Naive thymus-derived CD4-positive, alpha-beta T cell (primary cell): ENCODE results near the gene COX4I2. TPM values are rescaled to one million over a fixed set of nuclear protein-coding genes. Genes with fewer than 3 reads are reported as not detected.

Experiments
- ATAC-seq: fragments of 150-1000 bp; cut with Tn5 transposase; 2 replicates; pipeline ENCODE4 v1.10.0; 2021; ENCODE audit warnings: mild to moderate bottlenecking, moderate library complexity
- CTCF ChIA-PET: fragments of 350-600 bp; sonication (Branson Sonifier 250); formaldehyde crosslinking; loops from one replicate; lab custom pipeline; 2021; ENCODE audit warnings: antibody characterized with exemption; lab: Charles Lee
- POLR2A ChIA-PET: fragments of 350-600 bp; sonication (Branson Sonifier 250); formaldehyde crosslinking; loops from one replicate; lab custom pipeline; 2021; ENCODE audit warnings: antibody characterized with exemption, inconsistent platforms; lab: Charles Lee
- DNase-seq, 9 donors: peaks; one replicate each; pipeline versions ENCODE4 v3.0.0 to v3.0.0-alpha.2; 2020 to 2022; ENCODE audit warnings: mixed read lengths in 1 of 9
- H3K27ac ChIP-seq: one replicate; pipeline ENCODE4 v1.7.0; 2013; ENCODE audit warnings: mild to moderate bottlenecking, low read depth, low read length, moderate library complexity
- H3K27me3 ChIP-seq, 2 donors: one replicate each; pipeline ENCODE4 v1.7.0; 2013; ENCODE audit warnings: low read length in 2 of 2, mild to moderate bottlenecking in 2 of 2, moderate library complexity in 2 of 2; ENCODE audit not compliant: control insufficient read depth in 2 of 2, insufficient read depth in 2 of 2
- H3K36me3 ChIP-seq, 3 experiments: 1 replicate in 2 of 3; 2 replicates in 1 of 3; pipeline ENCODE4 v1.7.0; 2013; ENCODE audit warnings: low read length in 3 of 3, mild to moderate bottlenecking in 3 of 3, moderate library complexity in 1 of 3; ENCODE audit not compliant: insufficient read depth in 3 of 3, control insufficient read depth in 2 of 3
- H3K4me1 ChIP-seq, 2 donors: one replicate each; pipeline ENCODE4 v1.7.0; 2013; ENCODE audit warnings: low read length in 2 of 2, mild to moderate bottlenecking in 2 of 2, moderate library complexity in 1 of 2; ENCODE audit not compliant: control insufficient read depth in 2 of 2, insufficient read depth in 2 of 2
- H3K4me3 ChIP-seq: 2 replicates; pipeline ENCODE4 v1.7.0; 2013; ENCODE audit warnings: mild to moderate bottlenecking, low read length
- H3K9me3 ChIP-seq, 3 experiments: 1 replicate in 2 of 3; 2 replicates in 1 of 3; pipeline ENCODE4 v1.7.0; 2013; ENCODE audit warnings: low read length in 3 of 3; ENCODE audit not compliant: control insufficient read depth in 2 of 3
- H3K27ac Mint-ChIP-seq, 9 donors: one replicate each; pipeline ENCODE4 v1.8.0; 2020 to 2022; ENCODE audit warnings: mixed read lengths in 9 of 9, mild to moderate bottlenecking in 8 of 9, moderate library complexity in 5 of 9, inconsistent platforms in 2 of 9
- H3K27me3 Mint-ChIP-seq, 5 donors: one replicate each; pipeline ENCODE4 v1.8.0; 2021 to 2022; ENCODE audit warnings: mixed read lengths in 5 of 5, mild to moderate bottlenecking in 1 of 5
- H3K36me3 Mint-ChIP-seq, 5 donors: one replicate each; pipeline ENCODE4 v1.8.0; 2020 to 2022; ENCODE audit warnings: mixed read lengths in 5 of 5, mild to moderate bottlenecking in 3 of 5, inconsistent platforms in 1 of 5
- H3K4me1 Mint-ChIP-seq, 7 donors: one replicate each; pipeline ENCODE4 v1.8.0; 2020 to 2022; ENCODE audit warnings: mixed read lengths in 7 of 7, mild to moderate bottlenecking in 3 of 7, inconsistent platforms in 1 of 7
- H3K4me3 Mint-ChIP-seq, 10 donors: one replicate each; pipeline ENCODE4 v1.8.0; 2020 to 2022; ENCODE audit warnings: mild to moderate bottlenecking in 10 of 10, mixed read lengths in 10 of 10, moderate library complexity in 6 of 10, inconsistent platforms in 2 of 10
- H3K9me3 Mint-ChIP-seq, 11 donors: one replicate each; pipeline ENCODE4 v1.8.0; 2020 to 2022; ENCODE audit warnings: mixed read lengths in 11 of 11, mild to moderate bottlenecking in 4 of 11, inconsistent platforms in 1 of 11, moderate library complexity in 1 of 11
- intact Hi-C, 2 donors: fragments of 100-400 bp; cut with micrococcal nuclease; formaldehyde crosslinking; loops; one replicate each; pipeline ENCODE4 v1.15.1; 2023
- polyA plus RNA-seq, 2 donors: library from polyadenylated mRNA; unstranded; fragments of 300-500 nt; fragmentation: Illumina TruSeq; gene quantifications; one replicate each; pipeline ENCODE4 v1.2.3, GENCODE V29; 2021
- total RNA-seq, 6 experiments: library from RNA in 5 of 6; stranded (reverse) in 5 of 6; gene quantifications; 1 replicate in 5 of 6; 2 replicates in 1 of 6; pipeline ENCODE4 v1.2.3 and lab custom pipeline; 2021 to 2026

COX4I2 gene
- total and polyA plus RNA-seq, 7 experiments from 2014 or later: not detected

GRCh38 chr20:31684153-31685015, 46.7 kb downstream of the COX4I2 start:
- peaks cover 0 to 17% (median 0%) of the 10 kb centered on the region in 3 experiments for H3K36me3 ChIP-seq
- H3K9me3 ChIP-seq: no peaks in the 10 kb centered on the region
- H3K4me1 ChIP-seq: peaks cover 29 to 42% of the 10 kb centered on the region in 2 donors
- intact Hi-C loops: loop anchor here in 1 of 2 donors (1.0 kb wide), 1 partner anchor 9 kb away; no protein-coding TSS in a partner anchor
- H3K27ac ChIP-seq: no peak overlapping the region
- ChIA-PET POLR2A (interaction anchor here (0.6 to 1.8 kb wide), 3 partner anchors 9 to 65 kb away, joined by 3 to 9 read pairs (median 3); no protein-coding TSS in a partner anchor), CTCF (interaction anchor here (0.5 to 1.9 kb wide), 8 partner anchors 9 to 126 kb away, joined by 3 to 5 read pairs (median 4); no protein-coding TSS in a partner anchor)
- no peak for DNase-seq
- peaks cover 51 to 89% (median 76%) of the 10 kb centered on the region in 7 donors for H3K4me1 Mint-ChIP-seq
- peak; percentile 49 for ATAC-seq
- no peaks in the 10 kb centered on the region for H3K27me3 Mint-ChIP-seq
- peak overlapping the region in 7 of 10 donors; percentile 2 to 69 (median 25) for H3K4me3 Mint-ChIP-seq
- no peak overlapping the region for H3K4me3 ChIP-seq
- peak overlapping the region; percentile 36 to 88 (median 81) for H3K27ac Mint-ChIP-seq
- no peaks in the 10 kb centered on the region for H3K27me3 ChIP-seq
- H3K9me3 Mint-ChIP-seq: peaks cover 0 to 2% (median 0%) of the 10 kb centered on the region in 11 donors
- H3K36me3 Mint-ChIP-seq: peaks cover 10 to 53% (median 31%) of the 10 kb centered on the region in 5 donors

GRCh38 chr20:31685853-31686643, 48.3 kb downstream of the COX4I2 start:
- DNase-seq (no peak), ATAC-seq (no peak)
- POLR2A ChIA-PET: interaction anchor here (0.5 to 1.0 kb wide), 2 partner anchors 11 to 15 kb away, joined by 3 to 5 read pairs; no protein-coding TSS in a partner anchor
- Mint-ChIP-seq H3K4me3 (peak overlapping the region in 2 of 10 donors; percentile 15 to 25), H3K9me3 (no peaks in the 10 kb centered on the region), H3K4me1 (peaks cover 40 to 77% (median 64%) of the 10 kb centered on the region in 7 donors), H3K27me3 (no peaks in the 10 kb centered on the region), H3K27ac (peak overlapping the region in 7 of 9 donors; percentile 22 to 79 (median 62)), H3K36me3 (peaks cover 3 to 48% (median 30%) of the 10 kb centered on the region in 5 donors)
- Histone ChIP-seq H3K4me3 (no peak overlapping the region), H3K9me3 (no peaks in the 10 kb centered on the region), H3K27ac (peak overlapping the region; percentile 7), H3K27me3 (no peaks in the 10 kb centered on the region), H3K4me1 (peaks cover 17 to 32% of the 10 kb centered on the region in 2 donors), H3K36me3 (peaks cover 0 to 14% (median 4%) of the 10 kb centered on the region in 3 experiments)
- CTCF ChIA-PET: interaction anchor here (0.7 kb wide), 2 partner anchors 7 to 175 kb away, joined by 3 to 4 read pairs; no protein-coding TSS in a partner anchor
- intact Hi-C loops: loop anchor here in 1 of 2 donors (1.0 kb wide), 1 partner anchor 8 kb away; no protein-coding TSS in a partner anchor

DNA sequence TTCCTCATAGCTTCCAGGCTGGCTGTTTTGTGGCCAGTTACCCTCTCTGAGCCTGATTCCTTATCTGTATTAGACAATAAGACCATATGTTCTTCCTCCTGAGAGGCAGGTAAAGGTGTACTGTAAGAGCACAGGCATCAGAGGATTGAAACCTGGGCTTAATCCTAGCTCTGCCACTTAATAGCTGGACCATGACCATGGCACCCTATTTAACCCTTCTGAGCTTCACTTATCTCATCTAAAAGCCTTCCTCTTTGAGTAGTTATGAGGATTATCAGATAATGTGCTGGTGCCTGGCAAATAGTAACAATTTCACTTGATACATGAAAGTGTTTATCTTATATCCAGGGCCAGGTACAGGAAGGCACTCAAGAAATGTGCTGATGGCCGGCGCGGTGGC, 50.1 kb downstream of the COX4I2 start:
- peaks cover 37 to 73% (median 65%) of the 10 kb centered on the region in 7 donors for H3K4me1 Mint-ChIP-seq
- no peak for ATAC-seq
- no peaks in the 10 kb centered on the region for H3K9me3 ChIP-seq
- peaks cover 0 to 54% (median 38%) of the 10 kb centered on the region in 5 donors for H3K36me3 Mint-ChIP-seq
- no peak overlapping the region for H3K27ac ChIP-seq
- ChIA-PET POLR2A (interaction anchor here (0.7 kb wide), 1 partner anchor 14 kb away, joined by 3 read pairs; no protein-coding TSS in a partner anchor), CTCF (interaction anchor here (1.1 to 1.2 kb wide), 2 partner anchors 12 to 36 kb away, joined by 3 read pairs; no protein-coding TSS in a partner anchor)
- intact Hi-C loops: loop anchor here in 1 of 2 donors (2.0 kb wide), 1 partner anchor 13 kb away; no protein-coding TSS in a partner anchor
- no peaks in the 10 kb centered on the region for H3K27me3 ChIP-seq
- H3K9me3 Mint-ChIP-seq: no peaks in the 10 kb centered on the region
- H3K4me3 ChIP-seq: no peak overlapping the region
- H3K4me3 Mint-ChIP-seq: no peak overlapping the region
- H3K27ac Mint-ChIP-seq: peak overlapping the region in 1 of 9 donors; percentile 71
- H3K27me3 Mint-ChIP-seq: no peaks in the 10 kb centered on the region
- H3K36me3 ChIP-seq: peaks cover 0 to 18% (median 4%) of the 10 kb centered on the region in 3 experiments
- no peak for DNase-seq
- H3K4me1 ChIP-seq: peaks cover 18 to 29% of the 10 kb centered on the region in 2 donors

GRCh38 chr20:31689141-31689540, 51.4 kb downstream of the COX4I2 start:
- CTCF ChIA-PET: no interaction called here
- H3K4me1 ChIP-seq: peaks cover 20 to 29% of the 10 kb centered on the region in 2 donors
- peak overlapping the region in 1 of 10 donors; percentile 12 for H3K4me3 Mint-ChIP-seq

DNA sequence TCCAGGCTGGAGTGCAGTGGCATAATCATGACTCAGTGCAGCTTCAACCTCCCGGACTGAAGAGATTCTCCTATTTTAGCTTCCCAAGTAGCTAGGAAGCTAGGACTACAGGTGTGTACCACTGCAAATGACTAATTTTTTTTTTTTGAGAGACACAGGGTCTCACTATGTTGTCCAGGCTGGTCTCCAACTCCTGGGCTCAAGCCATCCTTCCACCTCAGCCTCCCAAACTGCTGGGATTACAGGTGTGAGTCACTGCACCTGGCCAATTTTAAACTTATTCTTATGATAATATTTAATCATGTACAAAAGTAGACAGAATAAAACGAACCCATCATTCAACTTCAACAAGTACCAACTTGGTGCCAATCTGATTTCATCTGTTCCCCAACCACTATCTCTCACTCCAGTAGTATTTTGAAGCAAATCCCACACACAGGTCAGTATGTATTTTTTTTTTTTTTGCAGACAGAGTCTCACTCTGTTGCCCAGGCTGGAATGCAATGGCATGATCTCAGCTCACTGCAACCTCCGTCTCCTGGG, 52.5 kb downstream of the COX4I2 start:
- Histone ChIP-seq H3K9me3 (no peaks in the 10 kb centered on the region), H3K4me1 (peaks cover 21 to 29% of the 10 kb centered on the region in 2 donors), H3K27me3 (no peaks in the 10 kb centered on the region), H3K4me3 (no peak overlapping the region), H3K36me3 (peaks cover 0 to 18% (median 4%) of the 10 kb centered on the region in 3 experiments), H3K27ac (no peak overlapping the region)
- DNase-seq: no peak
- intact Hi-C loops: no loop called here
- no peak for ATAC-seq
- Mint-ChIP-seq H3K4me1 (peaks cover 31 to 65% (median 58%) of the 10 kb centered on the region in 7 donors), H3K27me3 (no peaks in the 10 kb centered on the region), H3K9me3 (no peaks in the 10 kb centered on the region), H3K27ac (peak overlapping the region in 7 of 9 donors; percentile 1 to 75 (median 31)), H3K36me3 (peaks cover 0 to 40% (median 29%) of the 10 kb centered on the region in 5 donors), H3K4me3 (peak overlapping the region in 1 of 10 donors; percentile 19)
- ChIA-PET POLR2A (no interaction called here), CTCF (no interaction called here)

More at GRCh38 chr20:31689141-31689540, 51.4 kb downstream of the COX4I2 start:
- intact Hi-C loops: loop anchor here in 1 of 2 donors (2.0 kb wide), 1 partner anchor 14 kb away; no protein-coding TSS in a partner anchor
- Histone ChIP-seq H3K27me3 (no peaks in the 10 kb centered on the region), H3K36me3 (peaks cover 0 to 18% (median 4%) of the 10 kb centered on the region in 3 experiments), H3K9me3 (no peaks in the 10 kb centered on the region), H3K27ac (no peak overlapping the region), H3K4me3 (no peak overlapping the region)
- no peaks in the 10 kb centered on the region for H3K27me3 Mint-ChIP-seq
- no peak for DNase-seq
- peaks cover 0 to 45% (median 30%) of the 10 kb centered on the region in 5 donors for H3K36me3 Mint-ChIP-seq
- H3K9me3 Mint-ChIP-seq: no peaks in the 10 kb centered on the region
- H3K27ac Mint-ChIP-seq: peak overlapping the region in 6 of 9 donors; percentile 14 to 74 (median 54)
- H3K4me1 Mint-ChIP-seq: peaks cover 29 to 64% (median 58%) of the 10 kb centered on the region in 7 donors
- ATAC-seq: no peak
- POLR2A ChIA-PET: no interaction called here
